HG03103 (cell line): ENCODE results near the gene ADAMTS1.

Experiments used
- ATAC-seq: cut with Tn5 transposase; IDR thresholded peaks from one replicate; pipeline ENCODE4 v1.9.1; 2021; ENCODE audit warnings: low read depth; ENCODE audit not compliant: unreplicated experiment

ADAMTS1 gene

DNA sequence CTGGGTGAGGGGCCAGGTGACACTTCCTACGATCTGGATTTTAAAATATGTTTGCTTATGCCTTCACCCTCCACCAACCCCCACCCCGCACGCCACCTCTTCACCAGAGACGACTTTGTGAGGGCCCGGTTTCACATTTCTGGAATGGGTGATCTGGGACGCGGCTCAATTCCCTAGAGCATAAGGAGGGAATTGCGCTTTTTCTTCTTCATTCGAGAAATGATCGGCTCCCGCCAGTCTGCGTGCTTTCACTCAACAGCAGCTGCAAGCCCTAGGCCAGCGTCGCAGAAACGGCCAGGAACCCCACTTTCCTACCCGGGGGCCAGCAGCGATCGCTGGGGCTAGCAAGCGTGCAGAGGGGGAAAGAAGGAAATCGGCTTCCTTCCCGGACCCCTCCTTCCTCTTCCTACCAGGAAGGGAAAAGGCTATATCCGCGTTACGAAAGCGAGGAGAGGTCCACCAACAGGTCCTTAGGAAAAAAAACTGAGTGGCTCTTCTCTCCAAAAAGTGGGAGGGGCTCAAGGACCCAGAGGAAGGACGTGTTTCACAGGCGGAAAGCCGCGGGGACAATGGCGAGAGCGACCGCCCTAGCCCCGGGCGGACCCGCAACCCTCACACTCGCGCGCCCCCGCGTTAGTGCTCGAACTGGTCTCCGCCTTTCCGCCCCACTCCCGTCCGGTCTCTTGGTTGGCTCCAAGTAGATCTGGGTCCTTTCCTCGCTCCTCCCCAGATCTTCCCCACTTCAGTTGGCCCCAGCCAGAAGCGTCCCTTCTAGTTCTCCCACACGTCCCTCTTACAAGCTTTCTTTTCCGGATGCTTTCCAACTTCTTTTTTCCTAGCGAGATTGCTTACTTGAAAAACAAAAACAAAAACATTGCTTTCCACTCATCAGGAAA, 1.1 kb upstream of the ADAMTS1 start:
- ATAC-seq: no peak

DNA sequence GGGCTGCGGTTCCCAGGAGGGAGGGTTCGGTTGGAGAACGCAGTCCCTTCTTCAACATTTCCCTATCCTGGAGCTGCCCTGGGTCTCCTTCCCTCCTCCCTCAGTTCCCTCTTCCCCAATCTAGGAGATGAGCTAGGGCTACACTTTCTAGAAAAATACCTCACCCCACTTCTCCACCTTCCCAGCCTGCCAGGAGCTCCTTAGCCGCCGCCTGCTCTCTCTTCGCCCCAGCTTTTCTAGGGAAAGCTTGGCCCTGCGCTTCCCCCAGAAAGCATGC, 488 bp upstream of the ADAMTS1 start:
- no peak for ATAC-seq

DNA sequence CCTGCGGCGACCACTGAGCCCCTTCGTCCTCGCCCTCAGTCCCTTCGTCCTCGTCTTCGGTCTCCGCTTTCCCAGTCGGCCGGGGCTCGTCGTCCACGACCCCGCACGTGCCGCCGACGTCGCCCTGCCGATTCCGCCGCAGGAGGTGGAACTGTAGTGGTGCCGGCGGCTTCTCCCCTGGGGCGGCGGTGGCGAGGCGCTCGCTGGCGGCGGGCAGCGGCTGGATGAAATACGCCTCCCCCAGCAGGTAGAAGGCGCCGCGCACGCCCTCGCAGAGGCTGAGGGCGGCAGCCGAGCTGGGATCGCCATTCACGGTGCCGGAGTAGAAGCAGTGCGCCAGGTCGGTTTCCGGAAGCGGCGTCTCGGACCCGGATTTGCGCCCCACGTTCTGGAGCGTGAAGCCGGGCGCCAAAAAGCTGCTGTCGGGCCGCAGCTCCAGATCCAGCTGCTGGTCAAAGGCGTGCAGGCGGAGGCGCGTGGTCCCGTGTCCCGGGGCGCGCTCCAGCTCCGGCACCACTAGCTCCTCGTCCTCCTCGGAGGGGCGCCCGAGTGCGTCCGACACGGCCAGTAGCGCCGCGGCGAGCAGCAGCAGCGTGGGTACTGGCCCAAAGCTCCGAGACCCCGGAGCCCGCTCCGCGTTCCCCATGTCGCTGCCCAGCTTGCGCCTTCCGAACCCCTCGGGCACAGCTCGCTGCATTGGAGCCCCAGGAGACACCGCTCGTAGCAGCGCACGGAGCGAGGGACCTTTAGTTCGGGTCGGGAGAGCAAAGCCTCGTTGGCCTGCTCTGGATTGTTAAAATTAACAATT, 747 bp downstream of the ADAMTS1 start:
- ATAC-seq: no peak

DNA sequence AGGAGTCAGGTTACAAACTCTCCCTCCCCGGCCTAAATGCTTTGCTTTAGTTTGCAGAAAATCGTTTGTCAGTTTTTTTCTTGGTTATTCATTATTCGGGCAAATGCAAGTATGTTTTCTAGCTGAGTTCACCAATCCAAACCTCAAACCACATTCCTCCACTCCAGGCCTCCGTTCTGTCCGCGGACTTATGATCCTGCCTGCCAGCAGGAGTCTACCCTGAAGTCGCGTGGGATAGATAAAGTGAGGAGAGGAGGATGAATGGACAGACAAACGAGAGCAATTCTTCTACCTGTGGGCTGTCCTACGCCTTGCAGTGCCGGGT, 1.3 kb downstream of the ADAMTS1 start:
- ATAC-seq: no peak

DNA sequence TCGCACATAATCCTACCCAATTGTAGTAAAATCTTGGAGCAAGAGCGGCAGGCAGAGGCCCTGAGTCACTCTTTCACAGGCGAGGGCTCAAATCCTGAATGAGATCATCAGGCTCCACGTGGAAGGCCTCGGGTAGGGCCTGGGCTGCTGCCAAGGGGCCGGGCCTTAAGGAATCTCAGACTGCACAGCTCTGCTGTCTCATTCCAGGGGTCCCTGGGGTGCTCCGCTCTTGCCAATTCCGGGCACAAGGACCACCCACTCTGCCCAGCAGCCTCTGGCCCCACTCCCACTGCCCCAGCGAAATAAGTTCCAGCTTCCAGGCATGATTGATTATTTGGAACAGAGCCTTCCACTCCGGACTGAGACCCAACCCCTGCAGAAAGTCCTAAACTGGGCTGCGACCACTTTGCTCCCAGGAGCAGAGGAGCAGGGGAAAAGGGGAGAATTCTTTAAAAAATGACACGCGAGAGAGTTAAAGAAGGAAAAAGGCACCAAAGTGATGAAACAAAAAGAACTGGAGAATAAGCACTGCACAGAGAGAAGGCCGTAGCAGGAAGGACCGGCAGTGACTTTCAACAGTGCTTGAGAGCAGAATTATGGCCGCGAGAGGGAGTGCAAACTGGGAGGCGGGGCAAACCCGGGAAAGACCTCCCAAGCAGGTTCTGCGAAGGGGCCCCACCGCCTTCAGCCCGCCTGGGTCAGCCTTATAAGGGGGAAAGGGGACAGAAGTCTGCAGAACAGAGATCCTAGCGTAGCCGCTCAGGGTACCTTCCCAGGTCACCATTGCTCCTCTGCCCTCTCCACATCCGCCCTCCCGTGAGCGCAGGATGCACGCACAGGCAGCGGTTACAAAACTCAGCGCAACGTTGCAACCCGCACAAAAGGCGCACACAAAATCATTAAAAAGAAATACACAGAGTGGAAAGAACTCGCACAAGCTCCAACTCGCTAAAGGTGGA, 2.0 kb downstream of the ADAMTS1 start:
- ATAC-seq: no peak

DNA sequence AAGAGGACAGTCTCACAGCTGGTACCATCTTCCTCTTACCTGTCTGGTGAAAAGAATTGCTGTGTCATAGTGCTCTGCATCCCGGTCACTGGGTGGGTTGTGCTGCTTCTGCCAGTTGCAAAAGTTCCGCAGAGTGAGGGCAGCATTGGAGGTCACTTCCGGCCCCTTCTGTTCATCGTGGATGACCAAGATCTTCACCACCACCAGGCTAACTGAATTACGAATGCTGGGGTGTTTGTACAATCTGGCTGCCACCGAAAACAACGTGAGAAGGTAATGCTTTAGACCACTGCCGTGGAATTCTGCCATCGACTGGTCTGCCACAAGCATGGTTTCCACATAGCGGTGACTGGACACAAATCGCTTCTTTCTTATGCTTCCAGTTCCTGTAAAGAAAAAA, 2.9 kb downstream of the ADAMTS1 start:
- ATAC-seq: no peak

DNA sequence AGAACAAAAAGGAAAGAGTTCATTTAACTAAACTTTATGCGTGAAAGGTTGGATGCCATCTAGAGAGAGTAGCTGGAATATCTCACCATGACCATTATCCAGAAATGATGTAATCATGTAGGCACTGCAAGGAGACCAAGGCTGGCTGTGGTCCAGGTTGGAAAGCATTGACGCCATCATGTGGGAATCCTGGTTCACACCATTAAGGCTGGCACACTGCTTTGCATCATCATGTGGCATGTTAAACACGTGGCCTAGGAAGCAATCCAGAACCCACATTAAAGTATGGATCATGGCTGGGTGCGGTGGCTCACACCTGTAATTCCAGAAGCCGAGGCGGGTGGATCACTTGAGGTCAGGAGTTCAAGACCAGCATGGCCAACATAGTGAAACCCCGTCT, 4.3 kb downstream of the ADAMTS1 start:
- ATAC-seq: no peak

DNA sequence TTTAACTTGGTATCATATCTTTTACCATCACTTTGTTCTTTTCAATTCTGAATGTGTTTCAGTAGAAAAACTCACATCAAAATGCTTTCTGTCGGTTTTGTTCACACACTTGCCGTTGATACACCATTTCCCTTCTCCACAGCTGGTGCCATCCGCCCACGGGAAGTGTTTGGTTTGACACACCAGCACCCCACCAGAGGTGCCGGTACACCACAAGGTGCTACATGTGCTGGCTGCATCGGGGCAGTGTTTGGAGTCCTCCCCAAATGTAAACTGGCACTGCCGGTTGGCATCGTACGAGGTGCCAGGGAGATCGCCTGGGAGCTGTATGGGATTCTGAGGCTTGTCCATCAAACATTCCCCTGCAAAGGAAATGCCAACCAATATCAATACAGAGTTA, 5.0 kb downstream of the ADAMTS1 start:
- ATAC-seq: no peak

DNA sequence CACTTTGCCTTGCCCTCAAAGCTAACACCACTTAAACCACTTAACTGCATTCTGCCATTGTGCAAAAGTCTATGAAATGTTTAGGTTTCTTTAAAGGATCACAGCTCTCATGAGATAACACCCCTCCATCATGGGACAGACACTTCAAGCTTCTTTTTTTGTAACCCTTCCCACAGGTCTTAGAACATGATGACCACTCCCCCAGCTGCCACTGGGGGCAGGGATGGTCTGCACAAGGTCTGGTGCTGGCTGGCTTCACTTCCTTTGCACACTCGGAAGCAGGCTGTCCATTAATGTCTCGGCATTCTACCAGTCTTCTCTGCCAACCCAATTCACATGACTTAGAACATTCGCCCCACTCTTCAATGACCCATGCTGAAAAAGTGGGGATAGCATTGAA, 7.7 kb downstream of the ADAMTS1 start:
- ATAC-seq: no peak

DNA sequence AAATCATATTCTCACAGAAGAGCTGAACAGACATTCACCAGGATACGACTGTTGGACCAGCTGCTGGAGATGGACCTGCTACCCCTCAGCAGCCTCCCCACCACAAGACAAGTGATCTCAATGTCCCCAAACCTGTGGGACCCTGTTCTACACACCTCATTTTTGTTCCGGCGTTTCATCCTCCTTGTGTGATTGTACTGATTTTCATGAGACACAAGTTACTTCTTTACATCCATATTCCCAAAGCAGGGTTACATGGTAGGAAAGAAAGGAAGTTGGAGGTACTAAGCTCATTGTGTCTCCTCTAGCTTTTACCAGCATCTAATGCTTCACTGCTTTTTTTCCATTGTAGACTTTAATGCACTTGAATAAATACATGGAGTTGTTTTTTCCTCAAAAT, 8.7 kb downstream of the ADAMTS1 start:
- no peak for ATAC-seq

DNA sequence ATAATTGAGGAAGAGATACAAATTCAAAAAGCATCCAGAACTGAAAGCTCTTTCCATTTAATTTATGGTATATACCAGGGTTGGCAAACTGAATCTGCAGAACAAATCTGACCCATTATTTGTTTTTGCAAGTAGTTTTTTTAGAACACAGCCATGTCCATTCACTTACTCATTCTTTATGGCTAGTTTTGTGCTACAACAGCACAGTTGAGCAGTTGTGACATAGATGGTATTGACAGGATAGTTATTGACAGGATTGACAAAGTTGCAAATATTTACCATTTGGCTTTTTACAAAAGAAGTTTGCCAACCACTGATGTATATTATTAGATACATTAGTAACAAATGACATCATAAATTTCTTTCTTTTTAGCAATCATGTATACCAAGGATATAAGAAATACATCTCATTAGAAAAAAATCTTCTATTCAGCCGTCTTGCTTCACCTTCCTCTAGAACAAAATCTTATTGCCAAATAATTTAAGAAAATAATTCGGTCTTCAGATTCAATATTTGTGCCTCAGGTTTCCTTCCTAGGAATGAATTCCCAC, 9.4 kb downstream of the ADAMTS1 start:
- no peak for ATAC-seq

DNA sequence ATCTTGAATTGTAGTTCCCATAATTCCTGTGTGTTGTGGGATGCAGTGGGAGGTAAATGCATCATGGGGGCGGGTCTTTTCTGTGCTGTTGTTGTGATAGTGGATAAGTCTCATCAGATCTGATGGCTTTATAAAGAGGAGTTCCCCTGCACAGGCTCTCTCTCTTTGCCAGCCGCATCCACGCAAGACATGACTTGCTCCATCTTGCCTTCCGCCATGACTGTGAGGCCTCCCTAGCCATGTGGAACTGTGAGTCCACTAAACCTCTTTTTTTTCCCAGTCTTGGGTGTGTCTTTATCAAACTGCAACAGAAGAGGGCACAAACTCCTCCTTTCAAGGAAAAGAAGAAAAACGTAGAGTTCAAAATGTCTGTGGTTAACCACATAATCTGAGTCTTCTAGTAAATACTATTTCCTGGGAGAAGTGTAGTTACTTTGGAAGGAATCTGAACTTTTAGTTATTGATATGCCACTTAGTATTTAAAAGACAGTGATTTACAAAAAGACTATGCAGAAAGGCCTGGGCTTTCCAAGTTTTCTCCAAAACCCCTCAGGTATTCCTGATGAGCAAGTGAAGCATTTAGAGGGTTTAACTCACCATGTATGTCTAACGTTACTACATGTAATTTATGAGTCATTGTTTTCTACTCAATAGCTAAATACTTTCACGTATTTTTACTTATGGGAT, 10.0 kb downstream of the ADAMTS1 start:
- ATAC-seq: no peak

DNA sequence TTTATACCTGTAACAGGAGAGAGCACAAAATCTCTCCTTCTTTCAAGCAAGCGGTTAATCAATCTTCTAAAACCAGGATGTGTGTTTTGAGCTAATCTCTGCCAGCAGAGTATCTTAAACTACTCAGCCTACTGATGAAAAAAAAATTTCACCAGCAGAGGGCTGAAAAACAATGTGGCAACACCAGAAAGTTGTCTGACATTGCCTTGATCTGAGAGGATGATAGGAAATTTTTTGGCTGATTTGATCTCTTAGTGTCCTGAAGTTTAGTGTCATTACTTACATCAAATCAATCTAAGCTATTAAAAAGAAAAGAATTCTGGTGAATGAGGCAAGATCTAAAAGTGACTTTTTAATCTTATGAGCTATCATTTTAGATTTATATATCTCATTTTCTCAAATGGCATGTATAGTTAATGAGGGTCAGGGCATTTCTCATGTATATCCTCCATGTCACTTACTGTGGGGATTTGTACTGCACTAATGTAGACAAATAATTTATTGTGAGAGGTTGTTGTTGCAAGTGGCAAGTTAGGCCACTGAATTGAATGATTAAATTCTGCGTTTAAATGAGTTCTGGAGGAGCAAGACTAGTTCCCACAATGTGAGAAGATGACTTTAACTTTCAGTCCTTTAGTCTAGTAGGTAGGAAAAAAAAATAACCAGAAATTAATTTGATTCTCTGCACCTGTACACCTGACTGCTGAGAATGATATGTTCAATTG, 10.9 kb downstream of the ADAMTS1 start:
- ATAC-seq: no peak

DNA sequence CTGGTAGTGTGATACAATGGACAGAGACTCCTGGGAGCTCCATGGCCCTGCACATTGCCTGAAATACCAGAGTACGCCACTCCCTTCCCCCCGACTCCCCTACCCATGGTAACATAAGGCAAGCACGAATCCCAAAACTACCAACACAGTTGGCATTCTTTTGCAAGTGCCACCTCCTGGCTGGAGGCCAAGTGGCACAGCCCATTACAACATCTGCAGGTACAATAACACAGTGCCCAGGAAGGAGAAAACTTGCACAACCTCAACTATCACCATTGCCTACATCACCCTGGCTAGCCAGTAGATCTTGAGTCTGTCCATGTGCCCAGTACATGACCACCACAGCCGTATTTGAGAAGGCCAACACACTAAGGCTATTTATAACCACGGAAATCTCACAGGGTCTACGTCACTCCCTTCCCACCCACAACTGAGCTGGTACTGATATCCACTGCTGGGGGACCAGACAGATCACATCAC, 11.7 kb downstream of the ADAMTS1 start:
- no peak for ATAC-seq

DNA sequence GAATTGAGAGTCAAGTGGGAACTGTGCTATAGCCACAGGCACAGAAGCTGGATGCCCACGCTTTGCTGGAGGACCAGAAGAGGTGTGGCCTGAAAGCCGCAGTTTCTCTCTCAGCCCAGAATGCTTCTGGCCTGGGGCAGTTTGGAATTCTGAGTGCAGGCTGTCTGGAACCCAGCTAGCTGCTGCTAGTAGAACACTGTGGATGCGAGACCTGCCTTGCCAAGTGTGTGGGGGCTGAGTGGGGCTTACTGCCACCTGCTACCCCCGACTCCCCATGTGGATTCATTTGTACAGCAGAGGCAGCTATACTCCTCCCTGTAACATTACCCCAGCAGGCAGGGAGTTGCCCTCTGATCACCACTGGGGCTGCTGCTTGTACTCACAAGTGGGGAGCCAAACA, 12.2 kb downstream of the ADAMTS1 start:
- ATAC-seq: no peak

DNA sequence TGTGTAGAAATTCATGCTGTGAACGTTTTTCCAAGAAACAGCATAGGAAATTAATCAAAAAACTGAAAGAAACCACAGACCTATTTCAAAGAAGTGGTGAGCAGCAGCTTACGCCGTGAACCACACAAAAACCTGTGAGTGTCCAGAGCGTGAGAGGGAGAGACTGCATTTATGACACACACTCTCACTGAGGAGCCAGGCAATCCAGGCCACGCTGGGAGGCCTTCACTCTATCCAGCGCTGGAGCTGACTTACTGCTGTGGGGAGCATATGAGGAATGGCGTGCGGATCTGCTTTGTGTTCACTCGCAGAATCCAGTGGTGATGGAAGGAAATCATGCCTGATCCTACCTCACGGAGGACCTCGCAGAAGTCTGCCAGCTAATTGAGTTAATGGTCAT, 12.7 kb downstream of the ADAMTS1 start:
- ATAC-seq: no peak

DNA sequence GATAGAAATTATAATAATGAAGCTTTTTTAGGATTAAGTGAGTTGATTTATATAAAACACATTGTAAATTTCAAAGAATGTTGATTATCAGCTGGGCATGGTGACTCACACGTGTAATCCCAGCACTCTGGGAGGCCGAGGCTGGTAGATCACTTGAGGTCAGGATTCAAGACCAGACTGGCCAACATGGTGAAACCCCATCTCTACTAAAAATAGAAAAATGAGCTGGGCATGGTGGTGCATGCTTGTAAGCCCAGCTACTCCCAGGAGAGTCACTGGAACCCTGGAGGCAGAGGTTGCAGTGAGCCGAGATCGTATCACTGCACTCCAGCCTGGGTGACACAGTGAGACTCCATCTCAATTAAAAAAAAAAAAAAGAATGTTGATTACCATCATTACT, 18.4 kb downstream of the ADAMTS1 start:
- ATAC-seq: no peak

DNA sequence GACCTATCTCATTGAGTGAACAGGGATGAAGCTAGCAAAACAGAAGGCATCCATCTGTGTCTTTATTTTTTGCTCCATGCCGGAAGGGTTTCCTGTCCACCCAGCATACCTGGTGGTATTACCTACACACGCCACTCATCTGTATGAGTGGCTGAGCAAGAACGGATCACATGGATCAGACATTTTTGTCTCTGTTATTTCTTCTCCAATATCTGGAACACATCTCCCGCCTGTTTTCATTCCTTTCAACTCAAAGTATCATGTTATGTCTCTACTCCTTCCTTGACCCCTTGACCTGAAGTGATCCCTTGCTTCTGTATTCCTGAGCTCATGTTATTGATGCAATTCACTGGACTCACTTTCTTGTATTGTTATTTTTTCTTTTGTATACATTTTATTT, 24.7 kb downstream of the ADAMTS1 start:
- no peak for ATAC-seq

DNA sequence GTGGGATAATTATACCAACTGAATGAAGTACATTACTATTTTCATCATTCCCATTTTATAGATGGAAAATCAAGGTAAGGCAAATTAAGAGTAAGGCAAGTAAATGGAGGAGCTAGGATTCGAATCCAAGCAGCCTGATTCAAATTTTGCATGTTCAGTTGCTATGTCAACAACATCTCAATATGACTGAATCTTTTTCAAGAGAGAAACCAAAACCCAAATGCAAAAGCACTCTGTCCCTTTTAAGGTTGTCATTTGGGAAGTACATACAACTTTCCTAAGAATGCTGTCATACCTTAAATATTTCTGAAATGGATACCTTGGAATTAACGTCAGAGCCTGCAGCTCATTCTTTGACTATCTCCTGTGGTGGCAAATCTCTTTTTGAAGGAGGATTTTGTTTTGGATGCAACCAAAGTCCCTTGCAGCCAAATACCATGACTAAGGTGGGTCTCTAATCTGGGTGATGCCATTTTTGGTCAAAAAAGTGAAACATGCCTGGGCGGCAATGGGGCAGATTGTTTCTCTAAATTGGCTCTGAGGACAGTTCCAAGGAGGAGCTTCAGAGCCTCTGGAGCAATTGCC, 25.4 kb downstream of the ADAMTS1 start:
- no peak for ATAC-seq
